ENCODE data around the gene ICA1L.
"Not testable (repeated sequence)": the region's sequence is repeated elsewhere in the genome, so short reads cannot be mapped to it uniquely, and the experiment has no call there.

ICA1L gene

DNA sequence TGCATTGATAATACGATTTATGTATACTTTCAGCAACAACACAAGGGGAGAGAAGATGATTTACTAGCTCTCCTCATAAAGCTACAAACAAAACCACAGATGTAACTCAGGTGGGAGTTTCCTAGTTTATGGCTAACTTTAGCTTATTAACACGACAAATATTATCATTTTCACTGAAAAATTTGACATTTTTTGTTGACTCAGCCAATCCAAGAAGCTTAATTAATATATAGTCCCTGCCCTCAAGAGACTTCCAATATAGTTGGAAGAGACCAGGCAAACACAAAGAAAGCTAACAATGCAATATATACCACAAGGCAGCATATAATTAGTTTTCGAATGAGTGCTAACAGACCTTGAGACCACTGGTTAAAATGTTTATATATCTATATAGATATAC lies 39.1 kb upstream of the ICA1L start:
- H3K4me3 ChIP-seq (ENCODE audit: low read depth, low read length) = peak overlapping the region; percentile 98
- DNase-seq (ENCODE audit: low read depth) = no peak
- TF ChIP-seq POLR2A (IDR thresholded peaks at IDR 0.05; ENCODE audit: extremely low read depth, insufficient read length) (no peak), MYC (IDR thresholded peaks at IDR 0.05; ENCODE audit: low read depth, low read length) (no peak)
- TF ChIP-seq, protein P1, sequence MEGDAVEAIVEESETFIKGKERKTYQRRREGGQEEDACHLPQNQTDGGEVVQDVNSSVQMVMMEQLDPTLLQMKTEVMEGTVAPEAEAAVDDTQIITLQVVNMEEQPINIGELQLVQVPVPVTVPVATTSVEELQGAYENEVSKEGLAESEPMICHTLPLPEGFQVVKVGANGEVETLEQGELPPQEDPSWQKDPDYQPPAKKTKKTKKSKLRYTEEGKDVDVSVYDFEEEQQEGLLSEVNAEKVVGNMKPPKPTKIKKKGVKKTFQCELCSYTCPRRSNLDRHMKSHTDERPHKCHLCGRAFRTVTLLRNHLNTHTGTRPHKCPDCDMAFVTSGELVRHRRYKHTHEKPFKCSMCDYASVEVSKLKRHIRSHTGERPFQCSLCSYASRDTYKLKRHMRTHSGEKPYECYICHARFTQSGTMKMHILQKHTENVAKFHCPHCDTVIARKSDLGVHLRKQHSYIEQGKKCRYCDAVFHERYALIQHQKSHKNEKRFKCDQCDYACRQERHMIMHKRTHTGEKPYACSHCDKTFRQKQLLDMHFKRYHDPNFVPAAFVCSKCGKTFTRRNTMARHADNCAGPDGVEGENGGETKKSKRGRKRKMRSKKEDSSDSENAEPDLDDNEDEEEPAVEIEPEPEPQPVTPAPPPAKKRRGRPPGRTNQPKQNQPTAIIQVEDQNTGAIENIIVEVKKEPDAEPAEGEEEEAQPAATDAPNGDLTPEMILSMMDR (IDR thresholded peaks at IDR 0.05; ENCODE audit: low read depth, low read length) = no peak
- TF ChIP-seq, protein P2, sequence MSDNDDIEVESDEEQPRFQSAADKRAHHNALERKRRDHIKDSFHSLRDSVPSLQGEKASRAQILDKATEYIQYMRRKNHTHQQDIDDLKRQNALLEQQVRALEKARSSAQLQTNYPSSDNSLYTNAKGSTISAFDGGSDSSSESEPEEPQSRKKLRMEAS (IDR thresholded peaks at IDR 0.05; ENCODE audit: low read depth, low read length) = no peak

DNA sequence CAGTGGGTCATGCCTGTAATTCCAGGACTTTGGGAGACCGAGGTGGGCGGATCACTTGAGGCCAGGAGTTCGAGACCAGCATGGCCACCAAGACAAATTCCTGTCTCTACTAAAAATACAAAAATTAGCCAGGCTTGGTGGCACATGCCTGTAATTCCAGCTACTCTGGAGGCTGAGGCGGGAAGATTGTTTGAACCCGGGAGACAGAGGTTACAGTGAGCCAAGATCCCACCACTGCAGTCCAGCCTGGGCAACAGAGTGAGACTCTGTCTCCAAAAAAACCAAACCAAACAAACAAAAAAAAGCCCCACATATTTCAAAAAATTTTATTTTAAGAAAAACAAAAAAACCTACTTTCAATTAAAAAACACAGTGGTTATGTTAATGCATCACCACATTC lies 38.7 kb upstream of the ICA1L start:
- H3K4me3 ChIP-seq (ENCODE audit: low read depth, low read length) = peak overlapping the region; percentile 98
- DNase-seq (ENCODE audit: low read depth) = not testable (repeated sequence)

DNA sequence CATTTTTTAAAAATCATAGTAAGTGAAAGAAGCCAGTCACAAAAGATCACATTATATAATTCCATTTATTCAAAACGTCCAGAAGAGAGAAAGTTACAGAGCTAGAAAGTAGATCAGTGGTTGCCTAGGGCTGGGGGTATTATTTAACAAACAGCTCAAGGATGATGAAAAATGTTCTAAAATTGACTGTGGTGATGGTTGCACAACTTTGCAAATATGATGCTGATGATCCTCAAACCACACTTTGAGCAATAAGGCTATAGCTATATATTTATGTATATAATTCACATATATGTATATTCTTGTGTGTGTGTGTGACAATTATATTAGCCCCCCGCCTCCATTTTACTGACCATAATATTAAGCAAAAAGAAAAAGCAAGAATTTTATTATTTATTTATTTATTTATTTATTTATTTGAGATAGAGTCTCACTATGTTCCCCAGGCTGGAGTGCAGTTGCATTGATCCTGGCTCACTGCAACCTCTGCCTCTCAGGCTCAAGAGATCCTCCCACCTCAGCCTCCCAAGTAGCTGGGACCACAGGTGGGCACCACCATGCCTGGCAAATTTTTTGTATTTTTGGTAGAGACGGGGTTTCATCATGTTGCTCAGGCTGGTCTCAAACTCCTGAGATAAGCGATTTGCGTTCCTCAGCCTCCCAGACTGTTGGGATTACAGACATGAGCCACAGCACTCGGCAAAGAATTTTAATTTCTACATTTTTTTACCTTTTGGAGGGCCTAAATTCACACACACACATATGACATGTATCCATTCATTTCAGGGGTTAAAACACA lies 38.0 kb upstream of the ICA1L start:
- TF ChIP-seq, protein P1 (IDR thresholded peaks at IDR 0.05; ENCODE audit: low read depth, low read length) = no peak
- TF ChIP-seq MYC (IDR thresholded peaks at IDR 0.05; ENCODE audit: low read depth, low read length) (no peak), POLR2A (IDR thresholded peaks at IDR 0.05; ENCODE audit: extremely low read depth, insufficient read length) (no peak)
- TF ChIP-seq, protein P2 (IDR thresholded peaks at IDR 0.05; ENCODE audit: low read depth, low read length) = no peak
- peak overlapping the region; percentile 98 for H3K4me3 ChIP-seq (ENCODE audit: low read depth, low read length)
- DNase-seq (ENCODE audit: low read depth) = peak; percentile 66

DNA sequence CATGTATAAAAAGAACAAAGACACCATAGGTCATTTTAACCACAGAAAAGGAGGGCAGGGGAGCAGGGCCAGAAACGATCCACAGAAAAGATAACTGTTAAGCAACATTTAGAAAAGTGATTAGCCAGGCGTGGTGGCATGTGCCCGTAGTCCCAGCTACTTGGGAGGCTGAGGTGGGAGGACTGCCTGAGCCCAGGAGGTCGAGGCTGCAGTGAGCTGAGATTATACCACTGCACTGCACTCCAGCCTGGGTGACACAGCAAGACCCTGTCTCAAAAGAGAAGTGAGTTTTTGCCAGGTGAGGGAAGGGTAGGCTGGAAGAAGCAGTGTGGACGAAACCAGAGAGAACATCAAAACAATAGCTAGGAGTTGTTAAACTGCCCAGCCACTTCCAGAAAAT lies 36.6 kb upstream of the ICA1L start:
- peak overlapping the region; percentile 98 for H3K4me3 ChIP-seq (ENCODE audit: low read depth, low read length)
- TF ChIP-seq, protein P2 (IDR thresholded peaks at IDR 0.05; ENCODE audit: low read depth, low read length) = no peak
- no peak for TF ChIP-seq POLR2A (IDR thresholded peaks at IDR 0.05; ENCODE audit: extremely low read depth, insufficient read length)
- no peak for TF ChIP-seq MYC (IDR thresholded peaks at IDR 0.05; ENCODE audit: low read depth, low read length)
- DNase-seq (ENCODE audit: low read depth) = no peak

DNA sequence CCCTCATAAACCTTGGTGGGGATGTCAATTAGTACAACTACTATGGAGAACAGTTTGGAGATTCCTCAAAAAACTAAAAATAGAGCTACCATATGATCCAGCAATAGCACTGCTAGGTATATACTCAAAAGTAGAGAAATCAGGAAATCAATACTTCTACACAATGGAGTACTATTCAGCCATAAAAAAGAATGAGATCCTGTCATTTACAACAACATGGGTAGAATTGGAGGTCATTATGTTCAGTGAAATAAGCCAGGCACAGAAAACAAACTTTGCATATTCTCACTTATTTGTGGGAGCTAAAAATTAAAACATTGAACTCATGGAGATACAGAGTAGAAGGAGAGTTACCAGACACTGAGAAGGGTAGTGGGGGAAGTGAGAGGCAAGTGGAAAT lies 33.9 kb upstream of the ICA1L start:
- not testable (repeated sequence) for H3K4me3 ChIP-seq (ENCODE audit: low read depth, low read length); DNase-seq (ENCODE audit: low read depth)

DNA sequence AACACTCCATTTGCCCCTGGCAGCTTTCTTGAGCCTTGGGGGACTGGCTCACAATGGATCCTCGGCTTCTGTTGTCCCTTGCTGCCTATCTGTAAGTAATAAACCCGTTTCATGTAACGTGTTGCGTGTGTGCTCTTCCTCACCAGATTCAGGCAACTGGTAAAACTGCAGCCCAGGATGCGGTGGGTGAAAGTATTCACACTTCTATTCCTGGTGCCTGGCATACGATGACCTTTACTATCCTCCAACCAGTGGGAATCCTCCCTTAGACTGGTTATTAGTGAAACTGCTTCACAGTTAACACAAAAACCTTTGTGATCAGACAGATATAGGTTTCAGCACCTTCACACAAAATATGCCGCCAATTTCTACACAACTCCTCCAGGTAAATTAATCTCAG lies 13.6 kb upstream of the ICA1L start:
- TF ChIP-seq, protein P1 (IDR thresholded peaks at IDR 0.05; ENCODE audit: low read depth, low read length) = no peak
- TF ChIP-seq, protein P2 (IDR thresholded peaks at IDR 0.05; ENCODE audit: low read depth, low read length) = no peak
- TF ChIP-seq MYC (IDR thresholded peaks at IDR 0.05; ENCODE audit: low read depth, low read length) = no peak
- TF ChIP-seq POLR2A (IDR thresholded peaks at IDR 0.05; ENCODE audit: extremely low read depth, insufficient read length) = no peak
- H3K4me3 ChIP-seq (ENCODE audit: low read depth, low read length) = no peak overlapping the region
- DNase-seq (ENCODE audit: low read depth) = no peak

DNA sequence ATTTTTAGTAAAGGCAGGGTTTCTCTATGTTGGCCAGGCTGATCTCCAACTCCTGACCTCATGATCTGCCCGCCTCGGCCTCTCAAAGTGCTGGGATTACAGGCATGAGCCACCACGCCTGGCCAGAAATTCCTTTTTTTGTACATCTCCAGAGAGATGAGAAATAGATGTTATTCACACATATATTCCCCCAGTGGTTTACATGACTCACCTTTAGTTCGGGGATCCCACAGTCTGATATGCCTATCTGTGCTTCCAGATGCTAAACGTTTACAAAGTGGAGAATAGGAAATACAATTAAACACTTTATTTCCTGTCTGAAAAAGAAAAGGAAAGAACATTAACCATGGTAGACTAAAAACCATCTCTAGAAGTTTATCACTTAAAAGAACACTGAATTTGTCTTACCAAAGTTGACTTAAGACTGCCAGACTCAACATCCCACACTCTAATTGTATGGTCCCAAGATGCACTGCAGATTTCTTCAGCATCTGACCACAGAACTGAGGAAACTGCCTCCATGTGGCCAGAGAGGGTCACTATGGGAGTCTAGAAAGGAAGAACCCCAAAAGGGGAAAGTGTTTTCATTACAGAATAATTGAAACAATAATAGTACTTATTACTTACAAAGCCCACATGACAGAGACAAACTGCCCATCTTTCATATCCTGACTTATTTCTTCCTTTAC lies 12.6 kb upstream of the ICA1L start:
- no peak for TF ChIP-seq POLR2A (IDR thresholded peaks at IDR 0.05; ENCODE audit: extremely low read depth, insufficient read length)
- no peak for TF ChIP-seq MYC (IDR thresholded peaks at IDR 0.05; ENCODE audit: low read depth, low read length)
- TF ChIP-seq, protein P1 (IDR thresholded peaks at IDR 0.05; ENCODE audit: low read depth, low read length) = no peak
- TF ChIP-seq, protein P2 (IDR thresholded peaks at IDR 0.05; ENCODE audit: low read depth, low read length) = no peak
- no peak overlapping the region for H3K4me3 ChIP-seq (ENCODE audit: low read depth, low read length)

More for the DNA sequence above, 12.6 kb upstream of the ICA1L start:
- DNase-seq (ENCODE audit: low read depth) = peak; percentile 25
